Neural crest cell (in vitro differentiated cells): ENCODE results near the gene SDK1. TPM values are rescaled to one million over a fixed set of nuclear protein-coding genes. Genes with fewer than 3 reads are reported as not detected.

Source experiments
- DNase-seq: peaks from one replicate; pipeline ENCODE4 v3.0.0; 2021; ENCODE audit warnings: low read depth, mixed read lengths, low spot score
- H3K27ac Mint-ChIP-seq: one replicate; pipeline ENCODE4 v1.8.0; 2021; ENCODE audit warnings: mild to moderate bottlenecking, mixed read lengths; ENCODE audit not compliant: unreplicated experiment
- H3K27me3 Mint-ChIP-seq: 2 replicates; pipeline ENCODE4 v1.8.0; 2021; ENCODE audit warnings: low read depth, mild to moderate bottlenecking, mixed read lengths
- H3K36me3 Mint-ChIP-seq: 2 replicates; pipeline ENCODE4 v1.8.0; 2021; ENCODE audit warnings: low read depth, mild to moderate bottlenecking, mixed read lengths
- H3K4me1 Mint-ChIP-seq: 2 replicates; pipeline ENCODE4 v1.8.0; 2021; ENCODE audit warnings: mixed read lengths
- H3K4me3 Mint-ChIP-seq: one replicate; pipeline ENCODE4 v1.8.0; 2021; ENCODE audit warnings: mild to moderate bottlenecking, mixed read lengths
- H3K9me3 Mint-ChIP-seq: 2 replicates; pipeline ENCODE4 v1.8.0; 2021; ENCODE audit warnings: mixed read lengths
- total RNA-seq: library from RNA; stranded (reverse); gene quantifications from 2 replicates; pipeline ENCODE4 v1.2.1, GENCODE V29; 2021
- TF ChIP-seq, protein P1 (sequence below): fragments of 200-600 bp; sonication (generic); conservative IDR thresholded peaks from 2 replicates; pipeline ENCODE4 v1.5.0; 2021; ENCODE audit warnings: antibody characterized with exemption, mild to moderate bottlenecking

SDK1 gene
- total RNA-seq, 1 donor from 2014 or later = 11.6 TPM

DNA sequence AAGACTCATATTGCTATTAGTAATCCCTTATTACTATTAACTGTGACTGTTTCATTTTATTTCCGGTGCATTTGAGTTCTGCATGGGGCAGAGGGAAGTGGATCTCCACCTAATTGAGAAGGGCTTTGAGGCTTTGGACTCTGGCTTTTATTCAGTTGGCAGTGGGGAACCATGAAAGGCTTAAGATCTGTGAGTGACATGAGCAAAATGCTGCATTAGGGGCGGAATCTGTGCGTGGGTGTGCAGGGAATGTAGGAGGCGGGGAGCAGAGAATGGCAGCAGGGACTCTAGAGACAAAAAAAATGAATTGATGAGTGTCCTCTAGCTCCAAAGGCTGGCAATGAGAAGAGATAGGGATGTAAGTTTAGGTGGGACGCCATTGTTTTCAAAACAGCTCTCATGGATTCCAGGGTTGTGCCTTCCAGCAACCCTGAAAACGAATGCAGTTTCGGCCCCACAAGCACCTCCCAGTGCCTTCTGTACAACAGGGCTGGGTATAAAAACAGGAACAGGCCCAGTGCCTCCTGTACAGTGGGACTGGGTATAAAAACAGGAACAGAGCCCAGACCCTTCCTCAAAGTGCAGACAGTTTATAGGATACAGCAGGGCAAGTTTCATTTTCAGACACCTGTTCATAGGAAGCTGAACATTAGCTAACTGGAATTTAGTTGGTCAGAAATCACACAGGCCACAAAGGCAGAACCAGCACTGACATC lies 717.7 kb downstream of the SDK1 start:
- TF ChIP-seq, protein P1, sequence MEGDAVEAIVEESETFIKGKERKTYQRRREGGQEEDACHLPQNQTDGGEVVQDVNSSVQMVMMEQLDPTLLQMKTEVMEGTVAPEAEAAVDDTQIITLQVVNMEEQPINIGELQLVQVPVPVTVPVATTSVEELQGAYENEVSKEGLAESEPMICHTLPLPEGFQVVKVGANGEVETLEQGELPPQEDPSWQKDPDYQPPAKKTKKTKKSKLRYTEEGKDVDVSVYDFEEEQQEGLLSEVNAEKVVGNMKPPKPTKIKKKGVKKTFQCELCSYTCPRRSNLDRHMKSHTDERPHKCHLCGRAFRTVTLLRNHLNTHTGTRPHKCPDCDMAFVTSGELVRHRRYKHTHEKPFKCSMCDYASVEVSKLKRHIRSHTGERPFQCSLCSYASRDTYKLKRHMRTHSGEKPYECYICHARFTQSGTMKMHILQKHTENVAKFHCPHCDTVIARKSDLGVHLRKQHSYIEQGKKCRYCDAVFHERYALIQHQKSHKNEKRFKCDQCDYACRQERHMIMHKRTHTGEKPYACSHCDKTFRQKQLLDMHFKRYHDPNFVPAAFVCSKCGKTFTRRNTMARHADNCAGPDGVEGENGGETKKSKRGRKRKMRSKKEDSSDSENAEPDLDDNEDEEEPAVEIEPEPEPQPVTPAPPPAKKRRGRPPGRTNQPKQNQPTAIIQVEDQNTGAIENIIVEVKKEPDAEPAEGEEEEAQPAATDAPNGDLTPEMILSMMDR = no peak
- Mint-ChIP-seq H3K27ac (peak overlapping the region; percentile 76), H3K9me3 (peaks cover 17% of the 10 kb centered on the region), H3K27me3 (no peaks in the 10 kb centered on the region), H3K4me1 (peaks cover 27% of the 10 kb centered on the region), H3K36me3 (peaks cover 48% of the 10 kb centered on the region), H3K4me3 (no peak overlapping the region)
- DNase-seq = no peak

DNA sequence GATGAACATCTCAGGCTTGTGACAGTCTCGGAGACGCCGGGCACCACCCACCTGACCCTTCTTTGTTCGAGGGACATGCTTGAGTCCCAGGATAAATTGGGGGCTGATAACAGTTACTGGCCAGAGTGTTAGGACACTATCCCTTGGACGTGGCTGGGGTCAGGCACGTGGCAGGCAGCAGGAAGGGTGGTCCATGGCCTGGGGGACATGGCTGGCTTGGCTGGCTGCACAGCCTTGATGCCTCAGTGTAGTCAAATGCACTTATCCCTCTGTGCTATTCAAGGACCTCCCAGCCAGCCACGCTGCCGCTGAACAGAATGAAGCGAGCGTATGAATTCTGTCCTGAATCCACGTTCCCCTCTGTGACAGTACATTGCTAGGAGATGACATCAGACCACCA lies 719.0 kb downstream of the SDK1 start:
- Mint-ChIP-seq H3K4me3 (no peak overlapping the region), H3K9me3 (peaks cover 17% of the 10 kb centered on the region), H3K36me3 (peaks cover 48% of the 10 kb centered on the region), H3K4me1 (peaks cover 24% of the 10 kb centered on the region), H3K27ac (peak overlapping the region; percentile 27), H3K27me3 (no peaks in the 10 kb centered on the region)
- TF ChIP-seq, protein P1 = no peak
- DNase-seq = no peak

DNA sequence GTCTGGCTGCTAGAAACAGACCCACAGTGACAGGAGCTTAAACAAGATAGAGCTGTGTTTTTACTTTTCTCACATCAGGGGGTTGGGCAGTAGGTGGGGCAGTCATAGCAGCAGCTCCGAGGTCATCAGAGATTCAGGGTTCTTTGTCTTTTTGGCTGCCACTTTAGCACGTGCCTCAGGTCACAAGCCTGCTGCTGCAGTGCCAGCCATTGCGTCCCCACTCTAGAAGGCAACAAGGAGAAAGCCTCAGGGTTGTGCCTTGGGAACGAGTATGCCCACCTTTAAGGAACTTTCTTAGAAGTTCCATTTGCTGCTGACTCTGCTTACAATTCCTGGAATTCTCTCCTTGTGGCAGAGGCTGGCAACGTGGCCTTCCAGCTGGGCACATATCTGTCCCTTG lies 720.4 kb downstream of the SDK1 start:
- no peak for DNase-seq
- TF ChIP-seq, protein P1 = no peak
- no peak overlapping the region for H3K27ac Mint-ChIP-seq
- H3K9me3 Mint-ChIP-seq = peaks cover 17% of the 10 kb centered on the region
- H3K4me3 Mint-ChIP-seq = no peak overlapping the region
- H3K4me1 Mint-ChIP-seq = peaks cover 30% of the 10 kb centered on the region
- H3K36me3 Mint-ChIP-seq = peaks cover 44% of the 10 kb centered on the region
- H3K27me3 Mint-ChIP-seq = no peaks in the 10 kb centered on the region

DNA sequence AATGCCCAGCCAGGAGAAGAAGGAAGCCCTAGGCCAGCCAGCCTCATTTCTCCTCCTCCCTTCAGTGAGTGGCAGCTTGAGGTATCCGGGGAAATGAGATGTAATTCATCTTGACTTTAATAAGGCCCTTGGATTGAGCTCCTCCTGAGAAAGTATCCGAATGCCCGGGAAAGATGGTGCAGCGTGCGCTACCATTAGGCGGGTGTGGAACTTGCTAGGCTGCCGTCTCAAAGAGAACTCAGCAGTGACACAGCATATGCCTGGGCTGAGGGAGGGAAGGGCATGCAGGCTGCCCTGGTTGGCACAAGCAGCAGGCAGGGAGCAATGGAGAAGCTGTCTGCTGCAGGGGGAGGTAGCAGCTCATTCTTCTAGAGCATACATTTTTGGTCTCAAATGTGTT lies 721.2 kb downstream of the SDK1 start:
- Mint-ChIP-seq H3K27me3 (no peaks in the 10 kb centered on the region), H3K4me1 (peaks cover 30% of the 10 kb centered on the region), H3K9me3 (peaks cover 13% of the 10 kb centered on the region), H3K36me3 (peaks cover 36% of the 10 kb centered on the region), H3K27ac (no peak overlapping the region), H3K4me3 (no peak overlapping the region)
- DNase-seq = no peak
- TF ChIP-seq, protein P1 = no peak

DNA sequence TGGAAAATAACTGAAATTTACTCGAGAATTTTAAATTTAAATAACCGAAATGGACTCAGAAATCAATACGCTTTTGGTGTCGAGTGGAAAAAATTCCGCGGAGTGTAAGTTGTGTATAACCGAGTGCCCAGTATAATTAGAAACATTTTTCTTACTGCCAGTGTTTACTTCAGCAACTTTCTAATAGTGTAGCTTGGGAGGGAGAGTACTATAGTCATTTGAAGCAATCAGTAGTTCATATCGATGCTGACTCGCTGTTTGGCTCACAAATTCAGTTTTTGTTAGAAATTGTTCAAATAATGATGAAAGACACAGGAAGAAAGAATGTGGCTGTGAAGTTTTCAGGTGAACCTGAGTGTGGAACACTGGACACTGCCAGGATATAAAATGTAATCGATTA lies 722.5 kb downstream of the SDK1 start:
- no peak for DNase-seq
- Mint-ChIP-seq H3K9me3 (peaks cover 12% of the 10 kb centered on the region), H3K36me3 (peaks cover 28% of the 10 kb centered on the region), H3K4me3 (no peak overlapping the region), H3K27ac (no peak overlapping the region), H3K27me3 (no peaks in the 10 kb centered on the region), H3K4me1 (peaks cover 23% of the 10 kb centered on the region)
- TF ChIP-seq, protein P1 = no peak
